ENCODE measurements around the gene TCHP. TPM values are rescaled to one million over a fixed set of nuclear protein-coding genes. Genes with fewer than 3 reads are reported as not detected.

TCHP gene
- total and polyA plus RNA-seq, 7 donors, result 12.5 to 42.9 (median 16.0) TPM

DNA sequence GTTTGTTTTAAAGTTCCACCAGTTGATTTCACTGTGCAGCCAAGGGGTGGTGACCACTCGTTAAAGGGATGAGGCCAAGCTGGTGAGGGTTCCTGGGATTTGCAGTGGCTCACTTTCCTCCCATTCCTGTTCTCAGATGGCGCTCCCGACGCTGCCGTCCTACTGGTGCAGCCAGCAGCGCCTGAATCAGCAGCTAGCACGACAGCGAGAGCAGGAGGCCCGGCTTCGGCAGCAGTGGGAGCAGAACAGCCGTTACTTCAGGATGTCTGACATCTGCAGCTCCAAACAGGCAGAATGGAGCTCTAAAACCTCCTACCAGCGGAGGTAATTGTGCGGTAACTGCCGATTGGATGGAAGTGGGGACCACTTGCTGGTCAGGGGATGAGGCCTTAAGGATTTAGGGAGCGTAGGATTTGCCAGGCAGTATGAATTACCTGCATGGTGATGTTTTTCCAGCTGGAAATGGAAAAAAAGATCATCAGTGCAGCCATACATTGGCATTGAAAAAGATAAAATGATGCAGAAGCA is 2.9 kb downstream of the TCHP start:
- Histone ChIP-seq H3K27ac (no peak overlapping the region), H3K36me3 (peaks cover 33 to 52% (median 46%) of the 10 kb centered on the region in 4 donors), H3K4me3 (no peak overlapping the region), H3K4me1 (peaks cover 0 to 26% (median 23%) of the 10 kb centered on the region in 4 donors), H3K9me3 (no peaks in the 10 kb centered on the region), H3K27me3 (no peaks in the 10 kb centered on the region)
- intact Hi-C loops (cut with DNase I), result no loop called here
- TF ChIP-seq, protein P1, sequence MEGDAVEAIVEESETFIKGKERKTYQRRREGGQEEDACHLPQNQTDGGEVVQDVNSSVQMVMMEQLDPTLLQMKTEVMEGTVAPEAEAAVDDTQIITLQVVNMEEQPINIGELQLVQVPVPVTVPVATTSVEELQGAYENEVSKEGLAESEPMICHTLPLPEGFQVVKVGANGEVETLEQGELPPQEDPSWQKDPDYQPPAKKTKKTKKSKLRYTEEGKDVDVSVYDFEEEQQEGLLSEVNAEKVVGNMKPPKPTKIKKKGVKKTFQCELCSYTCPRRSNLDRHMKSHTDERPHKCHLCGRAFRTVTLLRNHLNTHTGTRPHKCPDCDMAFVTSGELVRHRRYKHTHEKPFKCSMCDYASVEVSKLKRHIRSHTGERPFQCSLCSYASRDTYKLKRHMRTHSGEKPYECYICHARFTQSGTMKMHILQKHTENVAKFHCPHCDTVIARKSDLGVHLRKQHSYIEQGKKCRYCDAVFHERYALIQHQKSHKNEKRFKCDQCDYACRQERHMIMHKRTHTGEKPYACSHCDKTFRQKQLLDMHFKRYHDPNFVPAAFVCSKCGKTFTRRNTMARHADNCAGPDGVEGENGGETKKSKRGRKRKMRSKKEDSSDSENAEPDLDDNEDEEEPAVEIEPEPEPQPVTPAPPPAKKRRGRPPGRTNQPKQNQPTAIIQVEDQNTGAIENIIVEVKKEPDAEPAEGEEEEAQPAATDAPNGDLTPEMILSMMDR (IDR thresholded peaks at IDR 0.05), result no peak
- TF ChIP-seq POLR2A (IDR thresholded peaks at IDR 0.05) (no peak), EP300 (IDR thresholded peaks at IDR 0.05) (no peak), POLR2AphosphoS5 (IDR thresholded peaks at IDR 0.05) (no peak)
- WGBS, 2 donors, result 88 to 96% methylated on average over 15 of the region's 15 CpGs
- no peak for DNase-seq

DNA sequence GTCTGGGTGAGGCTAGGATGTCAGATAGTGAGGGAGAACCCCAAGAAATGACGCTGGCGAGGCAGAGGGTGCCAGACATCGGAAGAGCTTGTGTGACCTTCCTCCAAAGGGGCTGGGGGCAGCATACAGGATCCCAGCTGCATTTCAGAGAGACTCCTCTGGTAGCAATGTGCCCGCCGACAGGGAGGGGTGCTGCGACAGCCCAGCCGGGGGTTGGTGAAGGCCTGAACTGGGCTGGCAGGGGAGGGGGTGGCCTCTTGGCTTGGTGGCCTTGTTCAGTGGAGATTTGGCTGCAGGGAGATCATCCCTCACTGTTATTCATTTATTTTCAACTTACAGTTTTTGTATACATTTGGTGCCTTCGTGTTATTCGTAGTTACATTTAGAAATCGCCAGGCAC is 5.2 kb downstream of the TCHP start:
- peaks cover 0 to 21% (median 16%) of the 10 kb centered on the region in 4 donors for H3K4me1 ChIP-seq
- TF ChIP-seq POLR2A (IDR thresholded peaks at IDR 0.05), result no peak
- no peak for TF ChIP-seq EP300 (IDR thresholded peaks at IDR 0.05)
- TF ChIP-seq, protein P1 (IDR thresholded peaks at IDR 0.05), result no peak
- TF ChIP-seq POLR2AphosphoS5 (IDR thresholded peaks at IDR 0.05), result no peak
- DNase-seq, result no peak
- intact Hi-C loops (cut with DNase I), result no loop called here
- H3K36me3 ChIP-seq, result peaks cover 35 to 75% (median 55%) of the 10 kb centered on the region in 4 donors
- no peak overlapping the region for H3K4me3 ChIP-seq
- 95 to 96% methylated on average over 10 of the region's 10 CpGs for WGBS, 2 donors
- H3K9me3 ChIP-seq, result no peaks in the 10 kb centered on the region
- no peaks in the 10 kb centered on the region for H3K27me3 ChIP-seq
- no peak overlapping the region for H3K27ac ChIP-seq

DNA sequence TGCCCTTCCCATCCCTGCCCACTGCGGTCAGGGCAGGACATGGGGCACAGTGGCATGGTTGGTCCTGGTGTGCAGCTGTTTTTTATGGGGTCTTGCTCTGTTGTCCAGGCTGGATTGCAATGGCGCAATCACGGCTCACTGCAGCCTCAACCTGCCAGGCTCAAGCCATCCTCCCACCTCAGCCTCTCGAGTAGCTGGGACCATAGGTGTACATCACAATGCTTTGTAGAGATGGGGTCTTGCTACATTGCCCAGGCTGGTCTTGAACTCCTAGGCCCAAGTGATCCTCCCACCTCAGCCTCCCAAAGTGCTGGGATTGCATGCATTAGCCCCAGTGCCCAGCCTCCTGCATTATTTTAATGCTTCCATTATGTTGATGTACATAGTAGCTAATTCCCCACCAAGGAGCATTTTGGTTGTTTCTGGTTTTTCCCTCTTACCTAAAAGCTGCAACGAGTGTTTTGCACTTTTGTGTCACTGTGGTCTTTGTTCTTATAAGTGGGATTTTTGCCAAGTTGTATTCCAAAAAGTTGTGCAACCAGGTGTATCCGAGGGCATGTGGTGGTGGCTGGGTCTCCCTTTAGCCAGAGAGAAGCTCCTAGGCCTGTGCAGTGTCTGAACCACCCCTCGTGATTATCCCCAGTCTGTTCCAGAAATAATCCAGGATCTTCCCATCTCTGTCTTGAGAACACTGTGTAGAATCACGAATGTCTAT is 10.3 kb downstream of the TCHP start:
- H3K27me3 ChIP-seq, result no peaks in the 10 kb centered on the region
- H3K4me3 ChIP-seq, result no peak overlapping the region
- H3K36me3 ChIP-seq, result peaks cover 40 to 99% (median 54%) of the 10 kb centered on the region in 4 donors
- H3K9me3 ChIP-seq, result no peaks in the 10 kb centered on the region
- WGBS, 2 donors, result 89 to 90% methylated on average over 8 of the region's 8 CpGs
- no peaks in the 10 kb centered on the region for H3K4me1 ChIP-seq
- intact Hi-C loops (cut with DNase I), result no loop called here
- H3K27ac ChIP-seq, result no peak overlapping the region
- no peak for TF ChIP-seq POLR2A (IDR thresholded peaks at IDR 0.05)
- no peak for TF ChIP-seq EP300 (IDR thresholded peaks at IDR 0.05)
- TF ChIP-seq, protein P1 (IDR thresholded peaks at IDR 0.05), result no peak
- no peak for TF ChIP-seq POLR2AphosphoS5 (IDR thresholded peaks at IDR 0.05)
- DNase-seq, result no peak

DNA sequence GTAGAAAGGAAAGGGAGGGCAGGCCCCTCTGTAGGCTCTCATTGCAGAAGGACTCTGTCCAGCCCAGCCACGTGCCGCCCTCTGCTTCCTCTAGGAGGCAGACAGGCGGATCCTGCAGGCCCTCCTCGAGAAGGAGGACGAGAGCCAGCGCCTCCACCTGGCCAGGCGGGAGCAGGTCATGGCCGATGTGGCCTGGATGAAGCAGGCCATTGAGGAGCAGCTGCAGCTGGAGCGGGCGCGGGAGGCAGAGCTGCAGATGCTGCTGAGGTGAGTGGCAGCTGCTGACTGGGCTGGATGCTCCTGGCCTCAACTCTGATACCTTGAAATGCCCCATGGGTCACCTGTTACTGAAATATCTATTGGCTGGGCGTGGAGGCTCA is 10.9 kb downstream of the TCHP start:
- intact Hi-C loops (cut with DNase I), result no loop called here
- 83 to 84% methylated on average over 12 of the region's 12 CpGs for WGBS, 2 donors
- no peaks in the 10 kb centered on the region for H3K27me3 ChIP-seq
- no peak overlapping the region for H3K4me3 ChIP-seq
- TF ChIP-seq POLR2A (IDR thresholded peaks at IDR 0.05) (no peak), EP300 (IDR thresholded peaks at IDR 0.05) (no peak), POLR2AphosphoS5 (IDR thresholded peaks at IDR 0.05) (no peak)
- TF ChIP-seq, protein P1 (IDR thresholded peaks at IDR 0.05), result no peak
- DNase-seq, result no peak
- H3K36me3 ChIP-seq, result peaks cover 40 to 99% (median 54%) of the 10 kb centered on the region in 4 donors
- H3K4me1 ChIP-seq, result no peaks in the 10 kb centered on the region
- no peak overlapping the region for H3K27ac ChIP-seq
- no peaks in the 10 kb centered on the region for H3K9me3 ChIP-seq

All from sigmoid colon (tissue), 7 donors.